Pulmonary artery endothelial cell (primary cell): ENCODE measurements around the gene CEP350. TPM values are rescaled to one million over a fixed set of nuclear protein-coding genes. Genes with fewer than 3 reads are reported as not detected.
"Not testable (repeated sequence)": the region's sequence is repeated elsewhere in the genome, so short reads cannot be mapped to it uniquely, and the experiment has no call there.

Source experiments
- DNase-seq: peaks from one replicate; pipeline ENCODE4 v3.0.0-alpha.2; 2011; ENCODE audit warnings: low read depth, low spot score
- total RNA-seq: library from RNA; depleted of rRNA; stranded (reverse); fragments of >200 nt; gene quantifications from 2 replicates; pipeline ENCODE4 v1.2.3, GENCODE V29; 2014

Gene CEP350
- total RNA-seq, 1 donor from 2014 or later: 40.6 TPM

GRCh38 chr1:180114396-180114945 is 159.9 kb downstream of the CEP350 start:
- DNase-seq: no peak

- no peak for DNase-seq
These were observed 162.6 kb downstream of the CEP350 start for GRCh38 chr1:180116964-180117763.

- no peak for DNase-seq
These were observed 163.1 kb downstream of the CEP350 start for GRCh38 chr1:180117764-180118116.

GRCh38 chr1:180119837-180120236 is 165.2 kb downstream of the CEP350 start:
- no peak for DNase-seq

GRCh38 chr1:180123463-180123936 is 168.9 kb downstream of the CEP350 start:
- no peak for DNase-seq

GRCh38 chr1:180130651-180131050 is 176.0 kb downstream of the CEP350 start:
- DNase-seq: no peak

- DNase-seq: peak; percentile 22
These were observed 176.9 kb downstream of the CEP350 start for GRCh38 chr1:180131510-180131909.

GRCh38 chr1:180133193-180133592 is 178.6 kb downstream of the CEP350 start:
- DNase-seq: no peak

- DNase-seq: not testable (repeated sequence)
These were observed 179.1 kb downstream of the CEP350 start for GRCh38 chr1:180133688-180134087.

GRCh38 chr1:180135535-180135934 is 180.9 kb downstream of the CEP350 start:
- DNase-seq: no peak

- DNase-seq: no peak
These were observed 181.8 kb downstream of the CEP350 start for GRCh38 chr1:180136331-180136967.

- DNase-seq: no peak
These were observed 182.4 kb downstream of the CEP350 start for GRCh38 chr1:180136968-180137356.

GRCh38 chr1:180137776-180138175 is 183.2 kb downstream of the CEP350 start:
- no peak for DNase-seq

- DNase-seq: no peak
These were observed 186.8 kb downstream of the CEP350 start for GRCh38 chr1:180141381-180141934.

- DNase-seq: no peak
These were observed 188.7 kb downstream of the CEP350 start for GRCh38 chr1:180143359-180143758.

- DNase-seq: no peak
These were observed 190.2 kb downstream of the CEP350 start for GRCh38 chr1:180144659-180145357.

GRCh38 chr1:180145446-180145845 is 190.8 kb downstream of the CEP350 start:
- no peak for DNase-seq

GRCh38 chr1:180150982-180151381 is 196.4 kb downstream of the CEP350 start:
- peak; percentile 11 for DNase-seq

GRCh38 chr1:180151508-180151907 is 196.9 kb downstream of the CEP350 start:
- DNase-seq: peak; percentile 73

- DNase-seq: no peak
These were observed 198.0 kb downstream of the CEP350 start for GRCh38 chr1:180152588-180152987.

GRCh38 chr1:180153032-180153431 is 198.4 kb downstream of the CEP350 start:
- no peak for DNase-seq

GRCh38 chr1:180154003-180154324 is 199.4 kb downstream of the CEP350 start:
- no peak for DNase-seq
